Glutamatergic neuron (in vitro differentiated cells): Measurements from ENCODE around the gene METTL5. TPM values are rescaled to one million over a fixed set of nuclear protein-coding genes. Genes with fewer than 3 reads are reported as not detected.
"Not testable (repeated sequence)": the region's sequence is repeated elsewhere in the genome, so short reads cannot be mapped to it uniquely, and the experiment has no call there.

Experiments
- DNase-seq: peaks from one replicate; pipeline ENCODE4 v3.0.0; 2022
- H3K27ac Mint-ChIP-seq: one replicate; pipeline ENCODE4 v1.8.0; 2020; ENCODE audit warnings: mild to moderate bottlenecking, mixed read lengths, inconsistent platforms; ENCODE audit not compliant: unreplicated experiment
- H3K27me3 Mint-ChIP-seq: one replicate; pipeline ENCODE4 v1.8.0; 2020; ENCODE audit warnings: mild to moderate bottlenecking, moderate library complexity, mixed read lengths, inconsistent platforms; ENCODE audit not compliant: unreplicated experiment
- H3K36me3 Mint-ChIP-seq: one replicate; pipeline ENCODE4 v1.8.0; 2020; ENCODE audit warnings: mild to moderate bottlenecking, mixed read lengths, inconsistent platforms; ENCODE audit not compliant: unreplicated experiment
- H3K4me1 Mint-ChIP-seq: one replicate; pipeline ENCODE4 v1.8.0; 2020; ENCODE audit warnings: mild to moderate bottlenecking, low read depth, mixed read lengths, inconsistent platforms; ENCODE audit not compliant: unreplicated experiment
- H3K4me3 Mint-ChIP-seq: one replicate; pipeline ENCODE4 v1.8.0; 2020; ENCODE audit warnings: mild to moderate bottlenecking, mixed read lengths, inconsistent platforms; ENCODE audit not compliant: unreplicated experiment
- H3K9me3 Mint-ChIP-seq: one replicate; pipeline ENCODE4 v1.8.0; 2020; ENCODE audit warnings: mild to moderate bottlenecking, moderate library complexity, mixed read lengths, inconsistent platforms; ENCODE audit not compliant: unreplicated experiment
- CTCF ChIP-seq: fragments of 200-600 bp; sonication (generic); IDR thresholded peaks from one replicate; pipeline ENCODE4 v1.5.0; 2021; ENCODE audit not compliant: partially characterized antibody, unreplicated experiment
- long read RNA-seq: library from polyadenylated mRNA; unstranded; transcript quantifications from one replicate; pipeline ENCODE4 v2.0.0, GENCODE V29; 2020; ENCODE audit not compliant: unreplicated experiment
- total RNA-seq: library from RNA; stranded (reverse); fragmentation: NEBNext Ultra II Directional; extraction: Animal tissue kit (Norgen Biotek cat#: 25700); gene quantifications from one replicate; pipeline ENCODE4 v1.2.1, GENCODE V29; 2021; ENCODE audit not compliant: unreplicated experiment

Gene METTL5
- 34.0 TPM for total RNA-seq
- long read RNA-seq, transcript METTL5-203 (8 exons, 800 nt): minor isoform, 8 of 40 reads
- long read RNA-seq, transcript METTL5-201 (7 exons, 1,010 nt): minor isoform, 10 of 40 reads
- long read RNA-seq, transcript METTL5-206 (8 exons, 880 nt): major isoform, 14 of 40 reads
- long read RNA-seq, partial matches to known transcripts: 2 of 40 reads
- long read RNA-seq, other reads (novel, unspliced or antisense): 5 of 40 reads

GRCh38 chr2:169824373-169825333, at the start of gene METTL5:
Gene METTL5, minus strand, starts transcription at chr2:169824905. Its CDS starts 308 bp downstream, at chr2:169824597.
- H3K27me3 Mint-ChIP-seq: peaks cover 9% of the 10 kb centered on the region
- TF ChIP-seq CTCF: peak; percentile 91
- peak within 1 kb of the TSS; percentile 19 for H3K27ac Mint-ChIP-seq

GRCh38 chr2:169871994-169872393, 47.3 kb upstream of the METTL5 start:
- H3K36me3 Mint-ChIP-seq: no peaks in the 10 kb centered on the region
- H3K4me3 Mint-ChIP-seq: no peak overlapping the region
- no peak for TF ChIP-seq CTCF
- DNase-seq: no peak
- no peaks in the 10 kb centered on the region for H3K27me3 Mint-ChIP-seq
- no peaks in the 10 kb centered on the region for H3K9me3 Mint-ChIP-seq
- H3K27ac Mint-ChIP-seq: no peak overlapping the region
- no peaks in the 10 kb centered on the region for H3K4me1 Mint-ChIP-seq

More at GRCh38 chr2:169824373-169825333, at the start of gene METTL5:
- Mint-ChIP-seq H3K4me3 (peak within 1 kb of the TSS; percentile 91), H3K9me3 (peaks cover 11% of the 10 kb centered on the region), H3K4me1 (peaks cover 13% of the 10 kb centered on the region), H3K36me3 (no peaks in the 10 kb centered on the region)
- peak; percentile 90 for DNase-seq

- not testable (repeated sequence) for H3K27ac Mint-ChIP-seq, H3K27me3 Mint-ChIP-seq, H3K36me3 Mint-ChIP-seq, H3K9me3 Mint-ChIP-seq, H3K4me1 Mint-ChIP-seq, DNase-seq, H3K4me3 Mint-ChIP-seq
These were observed 46.7 kb upstream of the METTL5 start for GRCh38 chr2:169871369-169871768.

GRCh38 chr2:169868951-169869350, 44.2 kb upstream of the METTL5 start:
- Mint-ChIP-seq H3K27me3 (no peaks in the 10 kb centered on the region), H3K4me1 (no peaks in the 10 kb centered on the region), H3K9me3 (no peaks in the 10 kb centered on the region), H3K4me3 (no peak overlapping the region), H3K36me3 (no peaks in the 10 kb centered on the region), H3K27ac (no peak overlapping the region)
- no peak for TF ChIP-seq CTCF
- DNase-seq: no peak

GRCh38 chr2:169867579-169867978, 42.9 kb upstream of the METTL5 start:
- no peaks in the 10 kb centered on the region for H3K27me3 Mint-ChIP-seq
- H3K4me3 Mint-ChIP-seq: no peak overlapping the region
- no peak for DNase-seq
- H3K36me3 Mint-ChIP-seq: no peaks in the 10 kb centered on the region
- no peak overlapping the region for H3K27ac Mint-ChIP-seq
- no peaks in the 10 kb centered on the region for H3K4me1 Mint-ChIP-seq
- TF ChIP-seq CTCF: no peak
- H3K9me3 Mint-ChIP-seq: no peaks in the 10 kb centered on the region

GRCh38 chr2:169866230-169866629, 41.5 kb upstream of the METTL5 start:
- H3K36me3 Mint-ChIP-seq, H3K4me3 Mint-ChIP-seq, DNase-seq, H3K27me3 Mint-ChIP-seq, H3K4me1 Mint-ChIP-seq, H3K9me3 Mint-ChIP-seq, H3K27ac Mint-ChIP-seq: not testable (repeated sequence)
